ENCODE results near the gene PARN.
"Not testable (repeated sequence)": the region's sequence is repeated elsewhere in the genome, so short reads cannot be mapped to it uniquely, and the experiment has no call there.

PARN gene

DNA sequence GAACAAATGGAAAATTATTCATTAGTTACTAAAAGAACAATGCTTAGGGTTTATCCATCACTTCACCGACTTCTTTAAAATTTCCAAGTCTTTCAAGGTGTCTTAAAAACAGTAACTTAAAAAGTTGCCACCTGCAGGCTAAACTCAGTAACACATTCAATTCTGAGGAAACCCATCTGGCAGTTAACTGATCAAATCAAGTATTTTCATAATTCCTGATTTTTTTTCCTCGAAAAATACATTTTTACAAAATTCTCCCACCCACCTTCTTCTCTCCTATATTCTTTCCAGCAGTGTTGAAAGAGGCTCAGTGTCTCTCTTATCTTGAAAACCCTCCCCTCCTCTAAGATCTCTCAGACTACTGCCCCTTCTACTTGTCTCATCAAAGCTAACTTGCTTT, 29.9 kb downstream of the PARN start:
- TF ChIP-seq, protein P1, sequence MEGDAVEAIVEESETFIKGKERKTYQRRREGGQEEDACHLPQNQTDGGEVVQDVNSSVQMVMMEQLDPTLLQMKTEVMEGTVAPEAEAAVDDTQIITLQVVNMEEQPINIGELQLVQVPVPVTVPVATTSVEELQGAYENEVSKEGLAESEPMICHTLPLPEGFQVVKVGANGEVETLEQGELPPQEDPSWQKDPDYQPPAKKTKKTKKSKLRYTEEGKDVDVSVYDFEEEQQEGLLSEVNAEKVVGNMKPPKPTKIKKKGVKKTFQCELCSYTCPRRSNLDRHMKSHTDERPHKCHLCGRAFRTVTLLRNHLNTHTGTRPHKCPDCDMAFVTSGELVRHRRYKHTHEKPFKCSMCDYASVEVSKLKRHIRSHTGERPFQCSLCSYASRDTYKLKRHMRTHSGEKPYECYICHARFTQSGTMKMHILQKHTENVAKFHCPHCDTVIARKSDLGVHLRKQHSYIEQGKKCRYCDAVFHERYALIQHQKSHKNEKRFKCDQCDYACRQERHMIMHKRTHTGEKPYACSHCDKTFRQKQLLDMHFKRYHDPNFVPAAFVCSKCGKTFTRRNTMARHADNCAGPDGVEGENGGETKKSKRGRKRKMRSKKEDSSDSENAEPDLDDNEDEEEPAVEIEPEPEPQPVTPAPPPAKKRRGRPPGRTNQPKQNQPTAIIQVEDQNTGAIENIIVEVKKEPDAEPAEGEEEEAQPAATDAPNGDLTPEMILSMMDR (IDR thresholded peaks at IDR 0.05): no peak
- no peak for DNase-seq (ENCODE audit: low spot score)

DNA sequence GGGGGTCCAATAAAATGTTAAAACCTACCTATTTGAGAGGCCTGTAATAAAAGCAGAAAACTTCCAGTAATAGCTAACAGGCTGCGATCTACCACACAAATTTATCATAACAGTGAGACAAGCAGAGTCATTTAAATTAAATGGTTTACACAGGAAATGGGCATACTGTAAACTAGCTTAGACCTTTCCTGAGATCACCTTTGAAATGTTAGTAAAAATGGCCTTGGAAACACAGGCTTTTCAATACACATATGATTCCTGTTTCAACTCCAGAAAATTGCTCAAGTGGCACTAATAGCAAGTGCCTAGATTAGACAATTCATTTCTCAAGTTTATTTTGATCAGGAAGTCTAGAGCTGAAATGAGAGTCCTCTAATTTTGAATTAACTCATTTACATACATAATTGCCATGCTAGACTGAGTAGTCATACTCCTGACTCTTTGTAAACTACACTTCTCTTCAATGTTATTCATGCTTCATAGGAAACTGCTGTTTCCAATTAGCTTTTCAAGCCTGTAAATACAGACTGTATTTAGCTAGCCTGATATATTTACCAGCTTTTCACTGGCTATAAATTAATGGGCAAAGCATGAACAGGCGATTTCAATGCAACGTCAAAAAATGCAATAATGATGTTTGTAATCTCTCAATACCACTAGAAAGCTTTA, 43.3 kb downstream of the PARN start:
- TF ChIP-seq, protein P1 (IDR thresholded peaks at IDR 0.05): no peak
- no peak overlapping the region for H3K4me3 ChIP-seq
- DNase-seq (ENCODE audit: low spot score): no peak
- no peak overlapping the region for H3K27ac ChIP-seq

More for the DNA sequence above, 29.9 kb downstream of the PARN start:
- Histone ChIP-seq H3K4me3 (no peak overlapping the region), H3K27ac (no peak overlapping the region)

DNA sequence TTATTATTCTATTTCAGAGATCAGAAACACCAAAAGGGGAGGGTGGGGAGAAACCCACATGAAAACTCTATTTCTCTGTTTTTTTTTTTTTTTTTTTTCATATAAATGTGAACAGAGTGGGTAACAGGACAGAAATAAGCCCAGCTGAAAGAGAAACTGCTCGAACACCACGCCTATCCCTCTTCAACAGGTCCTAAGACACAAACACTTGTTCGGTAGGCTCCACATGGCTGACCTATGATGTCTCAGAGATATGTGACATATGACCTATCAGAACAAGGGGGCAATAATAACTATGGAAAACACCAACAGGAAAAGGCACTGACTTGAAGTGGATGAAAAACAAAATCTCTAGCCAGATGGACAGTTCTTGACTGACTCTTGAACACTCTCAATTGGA, 44.8 kb downstream of the PARN start:
- TF ChIP-seq, protein P1 (IDR thresholded peaks at IDR 0.05): no peak
- no peak for DNase-seq (ENCODE audit: low spot score)
- H3K27ac ChIP-seq: no peak overlapping the region
- H3K4me3 ChIP-seq: no peak overlapping the region

DNA sequence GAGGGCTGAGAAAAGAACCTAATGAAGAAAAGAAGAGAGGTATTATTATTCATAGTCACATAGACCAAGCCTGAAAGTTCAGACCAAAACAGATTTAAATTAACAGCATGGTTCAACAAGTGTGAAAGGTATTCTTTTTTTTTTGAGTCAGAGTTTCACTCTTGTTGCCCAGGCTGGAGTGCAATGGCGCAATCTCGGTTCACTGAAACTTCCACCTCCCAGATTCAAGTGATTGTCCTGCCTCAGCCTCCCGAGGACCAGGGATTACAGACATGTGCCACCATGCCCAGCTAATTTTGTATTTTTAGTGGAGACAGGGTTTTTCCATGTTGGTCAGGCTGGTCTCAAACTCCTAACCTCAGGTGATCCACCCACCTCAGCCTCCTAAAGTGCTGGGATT, 49.1 kb downstream of the PARN start:
- DNase-seq (ENCODE audit: low spot score); H3K27ac ChIP-seq; H3K4me3 ChIP-seq: not testable (repeated sequence)

DNA sequence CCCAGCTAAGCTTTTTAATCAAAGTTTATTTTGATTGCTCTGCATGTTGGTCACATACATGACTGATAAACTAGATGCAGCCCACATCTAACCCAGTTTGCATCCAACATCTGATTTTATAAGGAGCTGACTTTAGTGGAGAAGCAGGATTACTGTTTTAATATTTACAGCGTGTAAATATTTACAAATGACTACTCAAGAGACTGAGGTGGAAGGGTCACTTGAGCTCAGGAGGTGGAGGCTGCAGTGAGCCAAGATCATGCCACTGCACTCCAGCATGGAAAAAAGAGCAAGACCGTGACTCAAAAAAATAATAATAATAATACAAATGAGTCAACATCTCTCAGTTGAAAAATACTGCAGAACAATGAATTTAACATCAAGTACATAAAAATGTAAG, 50.8 kb downstream of the PARN start:
- no peak overlapping the region for H3K4me3 ChIP-seq
- TF ChIP-seq, protein P1 (IDR thresholded peaks at IDR 0.05): no peak
- H3K27ac ChIP-seq: no peak overlapping the region
- DNase-seq (ENCODE audit: low spot score): no peak

DNA sequence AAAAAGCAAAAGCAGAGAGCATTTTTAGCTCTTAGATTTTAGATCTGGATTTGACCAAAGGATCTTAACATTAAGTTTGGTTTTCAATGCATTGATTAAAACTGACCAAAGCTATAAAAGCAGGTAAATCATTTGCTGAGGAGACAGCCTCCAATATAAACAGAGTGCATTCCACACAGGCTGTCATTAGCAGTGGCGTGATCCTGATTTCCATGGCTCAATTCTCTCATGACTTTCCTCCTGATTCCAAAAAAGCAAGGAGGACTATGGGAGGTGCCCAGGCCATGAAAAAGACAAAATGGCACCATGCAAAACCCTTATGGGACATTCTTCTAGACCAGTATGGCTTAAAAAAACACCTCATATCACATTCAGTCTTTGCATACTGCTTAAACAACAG, 53.5 kb downstream of the PARN start:
- no peak overlapping the region for H3K4me3 ChIP-seq
- TF ChIP-seq, protein P1 (IDR thresholded peaks at IDR 0.05): no peak
- DNase-seq (ENCODE audit: low spot score): no peak
- H3K27ac ChIP-seq: no peak overlapping the region

DNA sequence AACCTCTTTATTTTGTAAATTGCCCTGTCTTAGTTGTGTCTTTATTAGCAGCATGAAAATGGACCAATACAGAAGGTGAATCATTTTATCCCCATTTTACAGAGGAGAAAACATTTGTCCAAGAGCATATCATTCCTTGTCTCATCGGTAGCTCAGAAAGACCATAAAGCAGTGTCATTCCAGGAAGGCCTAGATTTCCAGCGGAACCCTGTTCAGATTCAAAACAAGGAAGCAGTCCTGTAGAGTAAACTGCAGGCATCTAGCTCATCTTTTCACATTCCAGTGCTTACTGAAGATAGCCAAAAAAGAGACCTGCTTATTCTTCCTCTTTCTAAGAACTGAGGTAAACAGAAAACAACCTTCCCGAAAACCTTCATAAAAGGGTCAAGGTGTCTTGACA, 54.0 kb downstream of the PARN start:
- Histone ChIP-seq H3K27ac (no peak overlapping the region), H3K4me3 (no peak overlapping the region)
- no peak for DNase-seq (ENCODE audit: low spot score)
- TF ChIP-seq, protein P1 (IDR thresholded peaks at IDR 0.05): no peak

DNA sequence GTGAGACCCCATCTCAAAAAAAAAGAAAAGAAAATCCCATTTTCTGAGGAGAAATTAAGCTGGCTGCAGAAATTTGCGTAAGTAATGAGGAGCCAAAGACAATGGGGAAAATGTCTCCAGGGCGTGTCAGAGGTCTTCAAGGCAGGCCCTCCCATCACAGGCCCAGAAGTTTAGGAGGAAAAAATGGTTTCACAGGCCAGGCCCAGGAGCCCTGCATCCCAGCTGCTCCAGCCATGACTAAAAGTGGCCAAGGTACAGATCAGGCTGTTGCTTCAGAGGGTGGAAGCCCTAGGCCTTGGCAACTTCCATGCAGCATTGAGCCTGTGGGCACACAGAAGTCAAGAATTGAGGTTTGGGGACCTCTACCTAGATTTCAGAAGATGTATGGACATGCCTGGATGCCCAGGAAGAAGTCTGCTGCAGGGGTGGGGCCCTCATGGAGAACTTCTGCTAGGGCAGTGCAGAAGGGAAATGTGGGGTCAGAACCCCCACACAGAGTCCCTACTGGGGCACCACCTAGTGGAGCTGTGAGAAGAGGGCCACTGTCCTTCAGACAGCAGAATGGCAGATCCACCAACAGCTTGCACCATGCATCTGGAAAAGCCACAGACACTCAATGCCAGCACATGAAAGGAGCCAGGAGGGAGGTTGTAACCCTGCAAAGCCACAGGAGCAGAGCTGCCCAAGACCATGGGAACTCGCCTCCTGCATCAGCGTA, 55.2 kb downstream of the PARN start:
- not testable (repeated sequence) for DNase-seq (ENCODE audit: low spot score); H3K4me3 ChIP-seq; H3K27ac ChIP-seq
